Epithelial cell of esophagus (primary cell): ENCODE measurements around the gene CABYR.
A peak's percentile ranks its signal among the peaks of the same experiment; 100 is the strongest.

Experiments
- DNase-seq: peaks from one replicate; pipeline ENCODE4 v3.0.0; 2010; ENCODE audit warnings: low read depth
- H3K4me3 ChIP-seq: 2 replicates; pipeline ENCODE4 v1.5.1; 2011; ENCODE audit warnings: mild to moderate bottlenecking, low read length, control low read depth
- CTCF ChIP-seq: IDR thresholded peaks from 2 replicates; pipeline ENCODE4 v1.5.1; 2011; ENCODE audit warnings: low read depth, mild to moderate bottlenecking, low read length, control low read depth, inconsistent platforms; ENCODE audit not compliant: insufficient read depth; ENCODE audit errors: missing control alignments

Gene CABYR

GRCh38 chr18:24188120-24188519 lies 49.3 kb downstream of the CABYR start:
- no peak for DNase-seq
- H3K4me3 ChIP-seq, result no peak overlapping the region
- TF ChIP-seq CTCF, result no peak

- no peak overlapping the region for H3K4me3 ChIP-seq
- TF ChIP-seq CTCF, result no peak
- no peak for DNase-seq
Measured at GRCh38 chr18:24189007-24189528, 50.2 kb downstream of the CABYR start.

GRCh38 chr18:24189664-24190346 lies 50.9 kb downstream of the CABYR start:
- no peak for DNase-seq
- no peak for TF ChIP-seq CTCF
- H3K4me3 ChIP-seq, result no peak overlapping the region

- TF ChIP-seq CTCF, result no peak
- peak; percentile 34 for DNase-seq
Measured at GRCh38 chr18:24190590-24190989, 51.7 kb downstream of the CABYR start.

GRCh38 chr18:24195296-24196053 lies 56.6 kb downstream of the CABYR start:
- DNase-seq, result no peak
- no peak overlapping the region for H3K4me3 ChIP-seq
- TF ChIP-seq CTCF, result no peak

More at GRCh38 chr18:24190590-24190989, 51.7 kb downstream of the CABYR start:
- H3K4me3 ChIP-seq, result no peak overlapping the region

GRCh38 chr18:24196764-24197163 lies 57.9 kb downstream of the CABYR start:
- TF ChIP-seq CTCF, result no peak
- no peak for DNase-seq
- no peak overlapping the region for H3K4me3 ChIP-seq
